Measurements from ENCODE around the gene AMN. TPM values are rescaled to one million over a fixed set of nuclear protein-coding genes. Genes with fewer than 3 reads are reported as not detected.
A peak's percentile ranks its signal among the peaks of the same experiment; 100 is the strongest.

The AMN gene
- total and polyA plus RNA-seq, 5 donors, result 0.37 to 0.58 (median 0.48) TPM; not detected in 2

DNA sequence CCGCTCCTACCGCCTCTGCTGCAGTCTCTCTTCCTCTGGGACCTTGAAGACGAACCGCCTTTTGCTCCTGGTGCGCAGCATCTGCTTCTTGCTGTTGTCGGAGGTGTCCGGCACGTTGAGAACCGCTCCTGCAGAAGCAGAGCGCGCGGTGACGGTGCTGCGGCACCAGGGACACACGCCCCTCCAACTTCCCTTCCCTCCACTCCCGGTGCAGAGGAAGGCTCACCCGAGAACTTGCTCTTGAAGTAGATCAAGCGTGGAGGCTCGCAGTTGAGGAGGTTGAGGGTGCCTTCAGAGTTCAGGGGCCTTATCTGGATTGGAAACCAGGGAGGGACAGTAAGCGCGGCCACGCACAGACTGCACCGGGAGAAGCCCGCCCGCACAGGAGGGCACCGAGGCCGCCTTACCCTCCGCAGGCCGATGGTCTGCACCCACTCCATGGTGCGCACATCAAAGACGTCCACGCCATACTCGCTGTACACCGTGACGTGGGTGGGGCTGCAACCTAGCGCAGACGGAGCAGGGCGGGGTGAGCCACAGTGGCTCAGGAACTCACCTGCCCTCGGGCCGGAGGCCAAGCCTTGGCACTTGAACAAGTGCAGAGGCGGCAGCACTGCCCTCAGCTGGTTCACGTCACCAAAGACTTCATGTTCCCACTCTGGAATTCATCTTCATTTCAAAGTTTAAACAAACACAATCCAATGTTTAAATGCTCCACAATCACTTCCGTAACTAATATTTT lies 17.5 kb downstream of the AMN start:
- Histone ChIP-seq H3K27ac (ENCODE audit: low read length) (no peak overlapping the region), H3K4me1 (ENCODE audit: control insufficient read depth, insufficient read depth, low read length) (no peaks in the 10 kb centered on the region), H3K27me3 (ENCODE audit: control insufficient read depth, insufficient read depth) (no peaks in the 10 kb centered on the region), H3K9me3 (ENCODE audit: control insufficient read depth, low read length) (no peaks in the 10 kb centered on the region), H3K4me3 (ENCODE audit: low read length) (no peak overlapping the region)
- WGBS, result 93% methylated on average over 43 of the region's 43 CpGs
- ATAC-seq (peak in 1 of 2 donors; percentile 19), DNase-seq (peak in 1 of 3 donors; percentile 58)
- intact Hi-C loops (cut with DNase I), result no loop called here

DNA sequence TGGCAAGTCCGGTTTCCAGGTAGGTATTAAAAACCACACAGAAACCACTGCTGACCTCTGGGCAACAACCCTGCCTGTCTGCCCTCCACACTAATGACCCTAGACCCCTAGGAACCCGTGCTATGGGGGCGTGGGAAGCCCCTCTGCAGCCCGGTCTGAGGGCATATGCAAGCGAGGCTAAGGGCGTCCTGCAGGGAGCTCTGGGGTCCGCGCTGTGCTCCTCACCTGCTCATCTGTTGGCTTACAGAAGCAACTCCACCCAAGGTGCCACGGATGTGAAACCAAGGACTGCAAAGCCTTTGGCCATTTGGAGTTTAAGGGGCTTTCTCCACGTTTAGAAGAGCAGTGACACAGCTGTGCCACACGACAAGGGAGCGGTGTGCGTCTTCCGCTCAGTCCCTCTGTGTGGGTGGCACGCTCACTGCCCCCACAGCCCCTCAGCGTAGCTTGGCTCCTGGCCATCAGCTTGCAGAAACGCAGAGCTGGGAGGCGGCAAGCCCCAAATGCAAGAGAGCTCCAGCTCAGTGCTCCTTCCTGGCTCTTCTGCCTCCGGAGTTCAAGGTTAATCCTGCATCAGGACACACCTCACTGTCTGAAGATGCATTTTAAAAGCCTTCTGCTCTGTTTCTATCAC lies 18.4 kb downstream of the AMN start:
- ATAC-seq, result no peak
- 75% methylated on average over 19 of the region's 19 CpGs for WGBS
- Histone ChIP-seq H3K27me3 (ENCODE audit: control insufficient read depth, insufficient read depth) (no peaks in the 10 kb centered on the region), H3K4me3 (ENCODE audit: low read length) (no peak overlapping the region), H3K27ac (ENCODE audit: low read length) (no peak overlapping the region), H3K9me3 (ENCODE audit: control insufficient read depth, low read length) (no peaks in the 10 kb centered on the region), H3K4me1 (ENCODE audit: control insufficient read depth, insufficient read depth, low read length) (no peaks in the 10 kb centered on the region)
- intact Hi-C loops (cut with DNase I), result no loop called here
- DNase-seq, result peak in 1 of 3 donors; percentile 42

DNA sequence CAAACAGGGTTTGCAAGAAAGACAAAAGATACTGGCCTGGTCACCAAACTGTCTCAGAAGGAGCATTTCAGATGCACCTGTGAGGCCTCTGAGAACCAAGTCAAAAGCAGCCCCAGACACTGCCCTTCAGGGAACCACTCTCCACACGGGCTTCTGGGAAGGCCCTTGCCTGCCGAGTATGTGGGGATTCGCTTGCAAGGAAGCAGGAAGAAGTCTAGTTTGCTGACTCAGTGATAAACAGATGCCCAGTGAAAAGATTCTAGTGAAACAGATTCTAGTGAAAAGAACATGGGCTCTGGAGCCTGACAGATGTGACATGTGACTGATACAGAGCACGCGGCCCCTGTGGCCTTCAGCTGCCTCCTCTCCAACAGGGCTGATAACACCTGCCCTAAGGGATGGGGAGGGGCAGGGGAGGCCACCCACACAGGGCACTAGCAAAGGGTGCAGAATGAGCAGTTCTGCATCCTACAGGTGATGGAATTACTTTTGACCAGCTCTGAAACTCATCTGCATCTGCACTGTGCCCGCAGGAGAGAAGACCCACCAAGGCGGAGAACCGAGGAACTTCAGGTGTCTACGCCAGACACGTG lies 19.1 kb downstream of the AMN start:
- 64% methylated on average over 10 of the region's 10 CpGs for WGBS
- H3K27me3 ChIP-seq (ENCODE audit: control insufficient read depth, insufficient read depth), result no peaks in the 10 kb centered on the region
- H3K9me3 ChIP-seq (ENCODE audit: control insufficient read depth, low read length), result no peaks in the 10 kb centered on the region
- H3K27ac ChIP-seq (ENCODE audit: low read length), result no peak overlapping the region
- intact Hi-C loops (cut with DNase I), result no loop called here
- ATAC-seq, result no peak
- no peaks in the 10 kb centered on the region for H3K4me1 ChIP-seq (ENCODE audit: control insufficient read depth, insufficient read depth, low read length)
- no peak overlapping the region for H3K4me3 ChIP-seq (ENCODE audit: low read length)
- no peak for DNase-seq

DNA sequence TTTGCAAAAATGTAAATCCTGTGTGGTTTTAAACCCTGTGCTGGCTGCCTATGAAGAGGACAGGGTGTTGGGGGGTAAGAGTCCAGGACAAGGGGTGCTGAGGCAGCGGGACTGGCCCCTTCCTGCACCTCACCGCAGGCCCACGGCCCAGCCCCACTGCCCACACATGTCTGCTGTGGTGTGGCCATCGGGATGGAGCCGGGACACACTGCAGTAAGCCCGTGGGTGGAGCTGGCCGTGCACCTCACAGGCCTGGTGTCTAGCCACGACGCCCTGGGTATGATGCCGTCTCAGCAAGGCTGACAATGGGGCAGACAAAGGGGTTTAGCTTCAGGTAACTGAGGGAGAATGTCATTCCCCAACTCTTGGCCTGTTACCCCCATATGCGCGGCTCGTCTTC lies 19.6 kb downstream of the AMN start:
- H3K27me3 ChIP-seq (ENCODE audit: control insufficient read depth, insufficient read depth), result no peaks in the 10 kb centered on the region
- H3K4me1 ChIP-seq (ENCODE audit: control insufficient read depth, insufficient read depth, low read length), result no peaks in the 10 kb centered on the region
- no peak for DNase-seq
- H3K9me3 ChIP-seq (ENCODE audit: control insufficient read depth, low read length), result no peaks in the 10 kb centered on the region
- no peak overlapping the region for H3K4me3 ChIP-seq (ENCODE audit: low read length)
- no peak overlapping the region for H3K27ac ChIP-seq (ENCODE audit: low read length)
- 86% methylated on average over 13 of the region's 13 CpGs for WGBS
- ATAC-seq, result peak in 1 of 2 donors; percentile 6
- intact Hi-C loops (cut with DNase I), result no loop called here

DNA sequence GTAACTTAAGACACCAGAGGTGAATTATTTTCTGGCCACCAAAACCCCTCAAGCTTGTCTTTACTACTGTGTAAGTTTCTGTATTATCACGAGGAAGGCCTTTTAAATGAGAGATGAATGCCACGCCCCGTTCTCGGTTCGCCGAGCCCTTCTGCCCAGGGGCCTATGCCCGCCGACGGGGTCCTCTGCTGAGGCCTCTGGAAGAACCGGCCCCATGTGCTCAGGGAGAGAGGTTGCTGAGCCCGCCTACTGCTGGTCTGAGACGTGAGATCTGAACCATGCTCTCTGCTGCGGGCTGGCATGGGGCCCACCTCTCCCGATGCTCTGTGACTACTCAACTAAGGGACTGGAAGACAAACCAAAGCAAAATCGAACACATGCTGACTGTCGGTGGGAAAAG lies 21.0 kb downstream of the AMN start:
- H3K27ac ChIP-seq (ENCODE audit: low read length), result no peak overlapping the region
- no peaks in the 10 kb centered on the region for H3K4me1 ChIP-seq (ENCODE audit: control insufficient read depth, insufficient read depth, low read length)
- H3K9me3 ChIP-seq (ENCODE audit: control insufficient read depth, low read length), result no peaks in the 10 kb centered on the region
- H3K27me3 ChIP-seq (ENCODE audit: control insufficient read depth, insufficient read depth), result no peaks in the 10 kb centered on the region
- 88% methylated on average over 16 of the region's 16 CpGs for WGBS
- no peak for DNase-seq
- ATAC-seq, result no peak
- intact Hi-C loops (cut with DNase I), result no loop called here
- no peak overlapping the region for H3K4me3 ChIP-seq (ENCODE audit: low read length)

DNA sequence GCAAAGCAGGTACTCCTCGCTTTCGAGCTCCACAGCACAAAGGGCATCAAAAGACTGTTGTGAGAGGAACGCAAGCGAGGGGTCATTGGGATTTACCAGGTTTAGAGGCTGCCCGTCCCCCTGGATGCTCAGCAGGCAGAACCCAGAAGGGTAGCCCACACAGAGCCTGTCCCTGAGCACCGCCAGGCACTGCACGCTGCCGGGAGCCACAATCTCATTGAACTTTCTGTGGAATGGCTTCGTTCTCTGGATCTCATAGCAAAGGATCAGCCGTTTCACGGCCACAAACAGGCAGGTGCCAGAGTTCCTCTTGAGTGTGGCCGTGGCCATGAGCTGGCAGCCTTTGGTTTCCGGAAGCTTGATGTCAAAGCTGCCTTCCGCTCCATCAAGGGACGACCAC lies 21.5 kb downstream of the AMN start:
- Histone ChIP-seq H3K27me3 (ENCODE audit: control insufficient read depth, insufficient read depth) (no peaks in the 10 kb centered on the region), H3K27ac (ENCODE audit: low read length) (no peak overlapping the region), H3K4me1 (ENCODE audit: control insufficient read depth, insufficient read depth, low read length) (no peaks in the 10 kb centered on the region), H3K9me3 (ENCODE audit: control insufficient read depth, low read length) (no peaks in the 10 kb centered on the region), H3K4me3 (ENCODE audit: low read length) (no peak overlapping the region)
- ATAC-seq, result no peak
- intact Hi-C loops (cut with DNase I), result no loop called here
- DNase-seq, result no peak
- 93% methylated on average over 15 of the region's 15 CpGs for WGBS

DNA sequence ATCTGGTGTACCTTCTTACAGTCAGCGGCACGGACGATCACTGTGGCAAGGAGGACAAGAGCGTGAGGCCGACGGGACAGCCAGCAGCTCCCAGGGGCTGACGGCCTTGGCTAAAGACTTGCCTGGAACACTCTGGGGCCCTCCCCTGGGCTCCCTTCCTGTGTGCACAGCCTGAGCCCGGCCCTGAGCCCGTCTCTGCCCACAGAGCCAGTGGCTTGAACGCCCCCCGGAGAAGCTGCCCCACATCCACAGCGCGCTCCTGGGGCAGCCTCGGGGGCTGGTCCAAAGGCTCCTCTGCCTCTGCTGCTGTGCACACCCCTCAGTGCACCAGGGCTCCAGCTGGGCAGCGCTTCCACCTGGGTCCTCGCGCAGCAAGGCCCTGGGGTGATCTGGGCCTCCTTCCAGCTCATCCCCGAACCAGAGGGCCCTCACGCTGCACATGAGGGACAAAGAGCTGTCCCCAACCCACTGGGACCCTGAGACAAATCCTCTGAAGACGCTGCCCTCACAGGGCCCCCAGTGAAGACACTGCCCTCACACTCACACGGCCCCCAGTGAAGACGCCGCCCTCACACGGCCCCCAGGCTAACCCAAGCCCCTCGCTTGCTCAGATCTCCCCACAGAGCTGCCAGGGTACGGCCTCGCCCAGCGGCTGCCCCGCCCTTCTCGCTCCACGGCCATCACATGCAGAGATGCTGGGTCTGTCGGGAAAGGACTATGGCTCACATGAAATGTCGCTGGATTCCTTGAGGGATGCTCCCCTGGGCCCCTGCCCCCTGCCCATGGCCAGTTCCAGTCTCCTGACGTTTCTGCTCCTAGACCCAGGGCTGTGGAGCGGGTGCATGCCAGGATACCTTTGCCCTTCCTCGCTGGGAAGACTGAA lies 22.2 kb downstream of the AMN start:
- ATAC-seq, result peak in 1 of 2 donors; percentile 4

DNA sequence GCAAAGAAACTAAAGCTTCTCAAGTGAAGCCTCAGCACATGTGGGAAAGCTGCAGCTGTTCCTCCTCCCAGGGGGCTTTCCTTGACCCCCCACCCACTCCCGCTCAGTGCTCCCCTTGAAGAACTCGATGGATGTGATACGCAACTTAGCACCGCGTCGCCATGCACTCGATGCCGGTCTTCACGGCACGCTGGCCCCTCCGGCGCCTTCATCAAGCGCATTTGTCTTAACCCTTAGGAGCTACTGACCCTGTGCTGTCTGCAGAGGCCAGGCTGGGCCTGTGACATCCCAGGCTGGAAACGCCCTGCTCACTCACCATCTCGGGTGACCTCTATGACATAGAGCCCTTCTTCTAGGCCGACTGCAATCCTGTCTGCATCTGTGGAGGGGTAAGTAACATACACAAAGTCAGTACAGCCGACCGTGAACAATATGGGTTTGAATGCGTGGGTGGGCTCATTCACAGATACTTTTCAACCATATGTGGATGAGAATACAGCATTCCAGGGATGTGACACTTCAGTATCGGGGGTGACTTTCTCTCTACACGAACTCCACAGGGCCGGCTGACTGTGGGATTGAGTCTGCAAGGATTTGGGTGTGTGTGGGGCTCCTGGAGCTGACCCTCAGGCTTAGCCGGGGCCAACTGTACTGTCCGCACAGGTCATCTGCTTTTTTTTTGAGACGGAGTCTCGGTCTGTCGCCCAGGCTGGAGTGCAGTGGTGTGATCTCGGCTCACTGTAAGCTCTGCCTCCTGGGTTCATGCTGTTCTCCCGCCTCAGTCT lies 23.1 kb downstream of the AMN start:
- Histone ChIP-seq H3K27me3 (ENCODE audit: control insufficient read depth, insufficient read depth) (no peaks in the 10 kb centered on the region), H3K27ac (ENCODE audit: low read length) (no peak overlapping the region), H3K4me3 (ENCODE audit: low read length) (no peak overlapping the region), H3K4me1 (ENCODE audit: control insufficient read depth, insufficient read depth, low read length) (no peaks in the 10 kb centered on the region), H3K9me3 (ENCODE audit: control insufficient read depth, low read length) (no peaks in the 10 kb centered on the region)
- DNase-seq (peak in 2 of 3 donors; percentile 10 to 40), ATAC-seq (no peak)
- WGBS, result 87% methylated on average over 29 of the region's 29 CpGs
- intact Hi-C loops (cut with DNase I), result no loop called here

More for the DNA sequence above, 22.2 kb downstream of the AMN start:
- no peaks in the 10 kb centered on the region for H3K27me3 ChIP-seq (ENCODE audit: control insufficient read depth, insufficient read depth)
- no peaks in the 10 kb centered on the region for H3K4me1 ChIP-seq (ENCODE audit: control insufficient read depth, insufficient read depth, low read length)
- WGBS, result 92% methylated on average over 36 of the region's 36 CpGs
- intact Hi-C loops (cut with DNase I), result no loop called here
- peak in 1 of 3 donors; percentile 48 for DNase-seq
- no peaks in the 10 kb centered on the region for H3K9me3 ChIP-seq (ENCODE audit: control insufficient read depth, low read length)
- no peak overlapping the region for H3K27ac ChIP-seq (ENCODE audit: low read length)
- no peak overlapping the region for H3K4me3 ChIP-seq (ENCODE audit: low read length)

DNA sequence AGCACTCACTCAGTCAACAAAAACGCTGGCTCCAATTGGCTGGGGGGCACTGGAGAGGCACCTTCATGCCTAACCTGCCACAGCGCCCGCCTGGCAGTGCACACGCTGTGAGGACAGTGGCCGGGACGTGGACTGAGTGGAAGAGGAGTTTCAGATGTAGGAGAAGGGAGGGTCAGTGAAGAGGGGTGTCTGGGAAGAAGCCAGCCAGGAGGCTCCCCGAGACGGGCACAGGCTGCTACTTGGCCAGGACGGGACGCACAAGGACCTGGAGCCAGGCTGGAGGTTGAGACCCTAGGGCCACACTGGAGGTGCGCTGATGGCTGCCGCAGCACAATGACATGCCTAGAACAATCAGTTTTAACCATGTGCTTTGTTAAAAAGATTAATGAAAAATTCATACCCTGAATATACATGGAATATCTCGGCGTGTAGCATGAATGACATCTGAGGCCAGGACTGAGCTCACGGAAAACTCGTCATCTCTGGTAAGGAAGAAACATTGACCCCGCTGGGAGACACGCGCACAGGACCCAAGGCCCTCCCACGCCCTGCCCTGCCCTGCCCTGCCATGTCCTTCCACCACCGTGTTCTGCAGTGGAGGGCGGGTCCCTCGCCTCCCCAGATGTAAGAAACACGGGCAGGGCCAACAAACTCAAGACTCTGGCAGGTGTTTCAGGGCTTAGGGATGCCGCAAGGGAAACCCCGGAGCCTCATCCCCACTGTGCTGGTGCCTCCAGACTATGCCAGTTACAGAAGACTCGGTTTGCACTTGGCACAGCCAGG lies 25.0 kb downstream of the AMN start:
- no peak overlapping the region for H3K4me3 ChIP-seq (ENCODE audit: low read length)
- ATAC-seq (no peak), DNase-seq (no peak)
- H3K27me3 ChIP-seq (ENCODE audit: control insufficient read depth, insufficient read depth), result no peaks in the 10 kb centered on the region
- intact Hi-C loops (cut with DNase I), result no loop called here
- no peak overlapping the region for H3K27ac ChIP-seq (ENCODE audit: low read length)
- 91% methylated on average over 27 of the region's 27 CpGs for WGBS
- H3K9me3 ChIP-seq (ENCODE audit: control insufficient read depth, low read length), result no peaks in the 10 kb centered on the region
- H3K4me1 ChIP-seq (ENCODE audit: control insufficient read depth, insufficient read depth, low read length), result no peaks in the 10 kb centered on the region

DNA sequence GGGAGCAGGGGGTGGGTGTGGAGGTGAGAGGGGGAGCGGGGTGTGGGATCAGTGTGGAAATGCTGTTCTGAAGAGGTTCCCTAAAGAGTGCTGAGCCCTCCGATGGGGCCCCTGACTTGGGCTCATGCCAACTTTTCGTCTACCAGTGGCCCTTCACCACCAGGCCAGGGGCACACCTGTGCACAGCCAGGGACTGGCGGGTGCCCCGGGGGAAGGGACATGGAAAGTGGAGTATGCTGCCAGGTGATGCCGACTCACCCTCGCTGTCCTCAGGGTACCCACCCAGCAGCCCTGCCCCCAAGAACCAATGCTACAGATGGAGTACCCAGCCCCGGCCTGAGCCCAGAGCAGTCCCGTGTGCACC lies 26.2 kb downstream of the AMN start:
- intact Hi-C loops (cut with DNase I), result no loop called here
- no peaks in the 10 kb centered on the region for H3K27me3 ChIP-seq (ENCODE audit: control insufficient read depth, insufficient read depth)
- no peaks in the 10 kb centered on the region for H3K4me1 ChIP-seq (ENCODE audit: control insufficient read depth, insufficient read depth, low read length)
- ATAC-seq, result no peak
- H3K9me3 ChIP-seq (ENCODE audit: control insufficient read depth, low read length), result no peaks in the 10 kb centered on the region
- 79% methylated on average over 9 of the region's 9 CpGs for WGBS
- no peak overlapping the region for H3K27ac ChIP-seq (ENCODE audit: low read length)
- no peak overlapping the region for H3K4me3 ChIP-seq (ENCODE audit: low read length)
- no peak for DNase-seq

Data from right cardiac atrium (tissue), 5 donors.